ENCODE measurements around the gene UBTD1.
"Not testable (repeated sequence)": the region's sequence is repeated elsewhere in the genome, so short reads cannot be mapped to it uniquely, and the experiment has no call there.

UBTD1 gene

DNA sequence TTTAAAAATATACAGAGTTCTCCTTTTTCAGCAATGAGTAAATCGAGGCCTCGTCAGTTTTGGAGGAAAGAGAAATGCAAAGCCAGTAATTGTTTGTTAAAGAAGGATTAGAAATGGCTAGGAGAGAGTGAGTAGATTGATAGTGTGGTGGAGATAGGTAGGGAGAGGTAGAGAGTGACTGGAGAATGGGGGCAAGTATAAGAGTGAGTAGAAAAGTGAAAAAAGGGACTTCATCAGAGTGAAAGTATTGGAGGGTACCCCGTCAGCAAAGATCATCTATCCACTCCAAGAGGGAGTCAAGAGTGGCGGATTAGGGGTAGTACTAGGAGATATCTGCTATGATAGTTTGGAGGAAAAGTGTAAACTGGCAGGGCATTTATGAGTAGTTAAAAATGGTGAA is 64.6 kb downstream of the UBTD1 start:
- no peak for DNase-seq (ENCODE audit: low spot score)

DNA sequence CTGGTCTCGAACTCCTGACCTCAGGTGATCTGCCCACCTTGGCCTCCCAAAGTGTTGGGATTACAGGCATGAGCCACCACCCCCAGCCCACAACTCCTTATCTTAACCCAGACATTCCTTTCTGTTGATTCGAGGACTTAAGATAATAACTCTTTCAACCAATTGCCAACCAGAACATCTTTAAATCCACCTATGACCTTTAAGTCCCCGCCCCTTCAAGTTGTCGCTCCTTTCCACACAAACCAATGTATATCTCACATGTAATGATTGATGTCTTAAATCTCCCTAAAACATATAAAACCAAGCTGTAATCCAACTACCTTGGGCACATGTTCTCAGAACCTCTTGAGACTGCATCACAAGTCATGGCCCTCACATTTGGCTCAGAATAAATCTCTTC is 66.1 kb downstream of the UBTD1 start:
- DNase-seq (ENCODE audit: low spot score) = no peak

DNA sequence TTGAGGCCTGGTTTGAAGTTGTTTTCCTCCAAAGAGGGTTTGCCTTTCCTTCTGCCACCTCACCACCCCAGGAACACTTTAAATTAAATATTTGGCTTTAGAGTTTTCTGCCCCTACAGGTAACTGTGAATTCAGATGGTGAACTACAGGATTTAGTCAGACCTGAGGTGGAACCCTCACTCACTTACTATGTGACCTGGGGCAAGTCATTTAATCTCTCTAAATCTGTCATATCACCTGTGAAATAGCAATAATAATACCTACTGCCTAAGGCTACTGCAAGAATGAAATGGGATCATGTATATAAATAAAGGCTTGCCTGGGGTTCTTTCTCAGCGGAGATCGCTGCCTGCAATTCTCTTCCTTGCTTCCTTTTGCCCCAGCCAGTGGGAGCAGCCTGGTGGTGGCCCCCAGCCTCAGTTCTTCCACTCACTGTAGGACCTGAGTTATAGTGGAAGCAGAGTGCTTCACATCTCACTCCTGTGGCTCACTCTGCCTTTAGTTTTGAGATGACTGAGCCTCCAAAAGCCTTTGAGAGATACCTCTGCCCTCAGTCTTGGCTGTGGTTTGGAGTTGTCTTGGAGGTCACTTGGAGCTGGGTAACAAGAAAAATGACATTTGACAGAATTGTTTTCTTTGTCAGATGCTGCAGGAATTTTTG is 67.7 kb downstream of the UBTD1 start:
- no peak for DNase-seq (ENCODE audit: low spot score)

DNA sequence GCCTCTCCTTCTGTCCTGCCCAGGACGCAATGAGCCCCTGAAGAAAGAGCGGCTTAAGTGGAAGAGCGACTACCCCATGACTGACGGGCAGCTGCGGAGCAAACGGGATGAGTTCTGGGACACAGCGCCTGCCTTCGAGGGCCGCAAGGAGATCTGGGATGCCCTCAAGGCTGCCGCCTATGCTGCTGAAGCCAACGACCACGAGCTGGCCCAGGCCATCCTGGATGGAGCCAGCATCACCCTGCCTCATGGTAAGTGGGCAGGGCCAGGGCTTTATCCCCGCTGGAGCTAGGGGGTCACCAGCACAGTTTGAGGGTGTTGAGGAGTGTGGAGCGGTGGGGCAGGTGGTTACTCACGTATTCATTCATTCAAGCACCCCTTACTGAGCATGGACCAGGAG is 69.2 kb downstream of the UBTD1 start:
- DNase-seq (ENCODE audit: low spot score) = no peak

DNA sequence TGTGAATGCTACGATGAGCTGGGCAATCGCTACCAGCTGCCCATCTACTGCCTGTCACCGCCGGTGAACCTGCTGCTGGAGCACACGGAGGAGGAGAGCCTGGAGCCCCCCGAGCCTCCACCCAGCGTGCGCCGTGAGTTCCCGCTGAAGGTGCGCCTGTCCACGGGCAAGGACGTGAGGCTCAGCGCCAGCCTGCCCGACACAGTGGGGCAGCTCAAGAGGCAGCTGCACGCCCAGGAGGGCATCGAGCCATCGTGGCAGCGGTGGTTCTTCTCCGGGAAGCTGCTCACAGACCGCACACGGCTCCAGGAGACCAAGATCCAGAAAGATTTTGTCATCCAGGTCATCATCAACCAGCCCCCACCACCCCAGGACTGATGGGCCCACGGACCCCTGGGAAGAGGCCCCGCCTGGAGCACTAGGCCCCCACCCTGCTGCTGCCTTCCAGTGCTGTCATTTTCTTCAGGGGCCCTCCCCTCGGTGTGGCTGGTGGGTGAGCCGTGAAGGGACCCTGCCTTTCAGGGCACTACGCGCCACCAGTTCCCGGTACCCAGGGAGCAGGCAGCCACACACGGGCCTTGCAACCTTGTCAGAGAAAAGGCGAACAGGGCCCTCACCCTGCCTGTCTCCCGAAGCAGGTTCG is 71.5 kb downstream of the UBTD1 start:
- no peak for DNase-seq (ENCODE audit: low spot score)

DNA sequence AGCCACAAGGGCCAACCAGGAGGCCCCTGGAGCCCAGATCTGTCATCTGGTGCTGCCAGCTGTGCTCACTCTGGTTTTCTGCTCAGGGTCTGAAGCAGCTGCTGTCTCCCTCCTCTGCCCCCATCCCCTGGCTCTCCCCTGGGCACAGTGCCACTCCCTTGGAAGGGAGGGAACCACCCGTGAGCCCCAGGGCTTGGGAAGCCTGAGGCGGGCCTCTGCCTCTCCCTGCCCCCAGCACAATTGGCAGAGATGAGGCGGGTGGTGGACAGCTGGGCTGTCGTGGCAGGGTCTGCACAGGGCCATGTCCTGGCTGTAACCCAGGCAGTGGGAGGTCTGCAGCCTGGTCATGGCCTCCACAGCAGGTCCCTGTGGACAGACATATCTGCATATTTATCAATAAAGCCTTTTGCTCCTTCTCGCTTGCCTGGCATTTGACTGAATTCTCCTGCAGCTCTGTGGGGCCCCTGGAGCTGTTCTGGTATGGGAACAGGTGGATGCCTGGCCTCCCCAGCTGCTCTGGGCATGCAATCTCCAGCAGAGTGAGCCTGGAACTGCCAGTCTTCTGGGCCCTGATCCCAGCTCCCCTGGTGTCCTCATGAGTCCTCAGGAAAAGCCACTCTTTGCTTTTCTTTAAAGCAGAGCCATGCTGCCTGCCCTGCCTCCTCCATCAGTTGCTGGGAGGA is 72.2 kb downstream of the UBTD1 start:
- no peak for DNase-seq (ENCODE audit: low spot score)

DNA sequence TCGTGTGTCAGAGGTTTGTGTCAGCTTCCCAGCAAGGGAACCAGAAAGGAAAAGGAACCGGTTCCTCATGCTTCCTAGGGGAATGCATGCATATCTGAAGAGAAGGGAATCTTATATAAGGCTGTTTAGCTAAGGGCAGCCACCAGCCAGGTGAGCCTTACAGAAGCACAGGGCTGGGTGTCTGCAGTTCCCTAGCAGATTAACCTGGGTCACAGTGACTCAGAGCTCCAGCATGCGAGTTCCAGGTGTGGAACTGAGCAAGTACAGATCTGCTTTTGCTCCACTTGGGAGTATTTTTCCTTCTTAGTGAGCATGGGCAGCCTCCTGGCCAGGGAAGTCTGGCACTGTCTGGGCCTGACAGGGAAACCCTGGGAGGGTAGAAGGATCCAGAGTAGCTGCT is 72.9 kb downstream of the UBTD1 start:
- DNase-seq (ENCODE audit: low spot score) = no peak

DNA sequence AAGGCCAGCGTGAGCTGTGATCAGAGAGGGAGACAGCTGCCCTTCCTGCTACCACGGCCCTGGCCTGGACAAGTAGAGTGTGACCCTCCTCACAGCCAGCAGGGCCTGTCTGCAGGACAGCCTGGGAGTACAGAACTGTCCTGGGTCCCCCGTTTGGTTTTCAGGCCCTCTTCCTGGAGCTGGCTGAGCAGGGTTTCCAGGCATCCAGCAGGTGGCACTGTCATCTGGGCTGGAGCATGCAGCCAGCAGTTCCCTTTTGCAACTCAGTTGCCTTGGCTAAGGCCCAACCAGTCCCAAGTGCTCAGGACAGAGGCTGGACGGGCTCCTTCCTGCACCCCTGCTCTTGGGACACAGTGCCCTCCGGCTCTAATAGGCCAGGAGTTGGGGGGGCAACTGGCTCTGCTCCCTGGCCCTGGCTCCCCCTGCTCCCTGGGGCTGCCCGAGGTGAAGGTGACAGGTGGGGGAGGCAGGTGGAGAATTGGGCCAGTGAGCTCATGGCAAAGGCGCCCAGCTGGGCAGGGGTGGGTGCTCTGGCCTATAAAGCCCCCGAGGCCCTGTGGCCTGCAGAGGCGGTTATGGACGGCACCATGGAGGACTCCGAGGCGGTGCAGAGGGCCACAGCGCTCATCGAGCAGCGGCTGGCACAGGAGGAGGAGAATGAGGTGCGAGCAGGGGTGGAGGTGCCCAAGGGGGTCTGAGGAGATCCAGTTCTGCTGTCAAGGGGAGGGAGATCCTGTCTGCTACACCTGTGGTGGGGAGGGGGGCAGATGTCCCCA is 73.7 kb downstream of the UBTD1 start, which contains the start of gene ANKRD2:
TSS of gene ANKRD2 (plus strand) at position 566 of the 776 bp plus-strand sequence. CDS start at position 576, 10 bp downstream.
- peak; percentile 71 for DNase-seq (ENCODE audit: low spot score)

DNA sequence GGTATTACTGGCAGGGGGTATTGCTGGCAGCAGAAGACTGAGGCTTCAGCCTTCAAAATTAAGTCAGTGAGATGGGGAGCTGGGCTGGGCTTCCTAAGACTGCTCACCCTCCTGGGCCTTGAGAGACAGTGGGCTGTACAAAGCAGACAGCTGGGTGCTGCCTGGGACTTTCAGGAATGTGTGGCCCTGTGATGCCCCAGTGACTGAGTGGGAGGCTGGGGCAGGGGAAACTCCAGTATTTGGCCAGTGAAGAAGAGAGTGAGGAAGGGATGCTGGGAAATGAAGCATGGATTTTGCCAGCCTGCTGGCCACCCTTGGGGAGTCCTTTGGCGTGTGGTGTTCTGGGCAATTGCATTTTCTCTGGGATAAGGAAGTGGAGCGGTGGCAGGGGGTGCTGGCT is 74.3 kb downstream of the UBTD1 start:
- DNase-seq (ENCODE audit: low spot score) = no peak

DNA sequence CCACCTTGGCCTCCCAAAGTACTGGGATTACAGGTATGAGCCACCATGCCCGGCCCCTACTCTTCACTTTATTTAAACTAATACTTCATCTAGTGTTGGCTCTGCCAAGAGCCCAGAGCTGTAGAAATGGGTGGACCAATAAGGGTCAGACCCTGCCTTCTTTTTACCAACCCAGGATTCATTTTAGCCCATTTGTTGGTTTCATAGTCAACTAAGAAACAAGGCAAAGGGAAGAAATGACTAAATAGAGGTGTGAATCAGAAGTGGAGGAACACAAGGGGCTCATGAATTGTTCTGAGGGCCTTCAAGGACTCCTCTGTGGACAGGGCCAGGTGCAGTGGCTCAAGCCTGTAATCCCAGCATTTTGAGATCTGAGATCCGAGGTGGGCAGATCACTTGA is 74.9 kb downstream of the UBTD1 start:
- no peak for DNase-seq (ENCODE audit: low spot score)

DNA sequence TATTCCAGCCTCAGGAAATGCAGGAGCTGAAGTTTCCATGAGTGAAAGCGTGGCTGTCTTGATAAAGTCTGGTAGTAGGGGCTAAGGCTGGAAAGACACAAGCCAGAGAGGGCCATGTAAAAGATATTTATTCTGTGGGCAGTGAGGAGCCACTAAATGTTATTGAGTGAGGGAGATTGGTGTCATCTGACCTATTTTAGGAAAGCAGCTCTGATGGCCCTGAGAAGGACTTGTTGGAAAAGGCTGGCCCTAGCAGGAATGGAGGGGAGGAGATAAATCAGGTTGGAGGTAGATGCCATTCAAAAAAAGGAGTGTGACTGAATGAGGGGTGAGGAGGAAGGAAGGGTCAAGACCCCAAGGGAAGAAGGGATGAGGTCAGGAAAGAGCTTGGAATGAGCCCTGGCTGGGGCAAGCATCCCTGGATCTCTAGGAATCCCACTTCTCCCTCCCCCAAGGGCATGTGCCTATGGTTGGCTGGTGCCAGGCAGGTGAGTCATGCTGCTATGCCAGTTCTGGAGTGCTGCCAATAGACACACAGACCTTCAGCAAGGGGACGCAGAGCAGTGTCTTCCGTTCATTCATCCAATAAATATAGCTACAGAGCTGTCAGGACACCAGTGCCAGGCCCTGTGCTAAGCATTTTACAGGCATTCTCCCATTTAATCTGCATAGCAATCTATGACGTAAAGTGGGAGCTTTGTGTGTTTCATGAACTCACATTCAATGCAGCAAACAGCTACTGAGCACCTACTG is 75.8 kb downstream of the UBTD1 start:
- DNase-seq (ENCODE audit: low spot score) = no peak

DNA sequence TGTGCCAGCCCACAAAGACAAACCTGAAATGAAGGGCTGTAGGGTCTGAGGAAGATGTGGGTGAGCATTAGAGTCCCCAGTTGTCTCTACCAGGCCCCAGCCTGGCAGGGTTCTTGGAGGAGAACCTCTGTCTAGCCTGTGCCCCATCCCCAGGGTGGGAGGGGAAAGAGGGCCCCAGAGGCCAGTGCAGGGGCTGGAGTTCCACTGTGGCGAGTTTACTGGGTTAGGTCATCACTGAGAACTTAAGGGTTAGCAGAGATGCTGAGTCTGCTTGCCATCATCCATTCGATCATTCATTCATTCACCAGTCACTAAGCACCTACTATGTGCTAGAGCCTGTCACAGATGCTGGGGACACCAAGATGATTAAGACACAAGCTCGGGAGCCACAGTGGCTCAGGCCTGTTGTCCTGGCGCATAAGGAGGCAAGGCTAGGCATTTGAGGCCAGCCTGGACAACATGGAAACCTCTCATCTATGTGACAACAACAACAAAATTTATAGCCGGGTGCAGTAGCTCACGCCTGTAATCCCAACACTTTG is 76.5 kb downstream of the UBTD1 start:
- no peak for DNase-seq (ENCODE audit: low spot score)

DNA sequence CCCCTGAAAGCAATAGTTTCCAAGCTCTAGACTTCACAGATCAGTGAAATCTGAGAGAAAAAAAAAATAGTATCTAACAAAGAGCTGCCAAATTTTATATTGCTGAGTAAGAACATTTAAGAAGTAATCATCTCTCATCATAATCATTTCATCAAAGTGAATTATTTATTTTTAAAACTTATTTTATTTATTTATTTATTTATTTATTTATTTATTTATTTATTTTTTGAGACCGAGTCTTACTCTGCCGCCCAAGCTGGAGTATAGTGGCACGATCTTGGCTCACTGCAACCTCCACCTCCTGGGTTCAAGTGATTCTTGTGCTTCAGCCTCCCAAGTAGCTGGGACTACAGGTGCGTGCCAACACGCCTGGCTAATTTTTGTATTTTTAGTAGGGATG is 77.8 kb downstream of the UBTD1 start:
- DNase-seq (ENCODE audit: low spot score) = not testable (repeated sequence)

DNA sequence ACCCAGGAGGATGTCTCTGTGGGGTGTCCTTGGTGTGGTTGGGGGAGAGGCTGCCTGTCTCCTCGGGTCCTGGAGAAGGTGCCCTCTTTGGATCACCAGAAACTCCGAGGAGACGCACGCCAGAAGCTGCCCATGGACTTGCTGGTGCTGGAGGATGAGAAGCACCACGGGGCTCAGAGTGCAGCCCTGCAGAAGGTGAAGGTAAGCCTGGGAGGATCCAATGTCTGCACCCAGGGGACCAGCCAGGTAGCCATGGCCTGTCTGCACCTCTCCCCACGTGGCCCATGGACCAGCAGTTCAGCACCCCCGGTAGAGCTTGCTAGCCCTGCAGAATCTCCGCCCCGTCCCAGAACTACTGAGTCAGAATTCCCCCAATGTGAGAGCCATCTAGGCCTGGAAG is 79.0 kb downstream of the UBTD1 start:
- DNase-seq (ENCODE audit: low spot score) = no peak

DNA sequence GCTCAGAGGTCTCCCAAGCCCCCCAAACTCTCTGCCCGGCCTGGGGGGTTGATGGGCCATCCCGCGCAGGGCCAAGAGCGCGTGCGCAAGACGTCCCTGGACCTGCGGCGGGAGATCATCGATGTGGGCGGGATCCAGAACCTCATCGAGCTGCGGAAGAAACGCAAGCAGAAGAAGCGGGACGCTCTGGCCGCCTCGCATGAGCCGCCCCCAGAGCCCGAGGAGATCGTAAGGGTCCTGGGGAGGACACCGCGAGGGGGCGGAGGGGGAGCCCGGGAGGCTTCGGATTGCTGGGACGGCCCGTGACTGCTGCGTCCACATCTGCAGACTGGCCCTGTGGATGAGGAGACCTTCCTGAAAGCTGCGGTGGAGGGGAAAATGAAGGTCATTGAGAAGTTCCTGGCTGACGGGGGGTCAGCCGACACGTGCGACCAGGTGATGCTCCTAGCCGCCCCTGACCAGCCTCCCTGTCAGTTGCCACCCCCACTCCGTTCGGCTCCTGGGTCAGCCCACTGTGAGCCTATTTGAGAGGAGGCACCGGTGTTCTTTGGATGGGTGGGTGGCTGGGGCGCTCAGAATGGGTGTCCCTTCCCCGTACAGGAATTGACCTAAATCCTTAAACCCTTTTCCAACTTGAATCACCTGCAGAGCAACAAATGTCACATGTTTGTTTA is 79.6 kb downstream of the UBTD1 start:
- no peak for DNase-seq (ENCODE audit: low spot score)

DNA sequence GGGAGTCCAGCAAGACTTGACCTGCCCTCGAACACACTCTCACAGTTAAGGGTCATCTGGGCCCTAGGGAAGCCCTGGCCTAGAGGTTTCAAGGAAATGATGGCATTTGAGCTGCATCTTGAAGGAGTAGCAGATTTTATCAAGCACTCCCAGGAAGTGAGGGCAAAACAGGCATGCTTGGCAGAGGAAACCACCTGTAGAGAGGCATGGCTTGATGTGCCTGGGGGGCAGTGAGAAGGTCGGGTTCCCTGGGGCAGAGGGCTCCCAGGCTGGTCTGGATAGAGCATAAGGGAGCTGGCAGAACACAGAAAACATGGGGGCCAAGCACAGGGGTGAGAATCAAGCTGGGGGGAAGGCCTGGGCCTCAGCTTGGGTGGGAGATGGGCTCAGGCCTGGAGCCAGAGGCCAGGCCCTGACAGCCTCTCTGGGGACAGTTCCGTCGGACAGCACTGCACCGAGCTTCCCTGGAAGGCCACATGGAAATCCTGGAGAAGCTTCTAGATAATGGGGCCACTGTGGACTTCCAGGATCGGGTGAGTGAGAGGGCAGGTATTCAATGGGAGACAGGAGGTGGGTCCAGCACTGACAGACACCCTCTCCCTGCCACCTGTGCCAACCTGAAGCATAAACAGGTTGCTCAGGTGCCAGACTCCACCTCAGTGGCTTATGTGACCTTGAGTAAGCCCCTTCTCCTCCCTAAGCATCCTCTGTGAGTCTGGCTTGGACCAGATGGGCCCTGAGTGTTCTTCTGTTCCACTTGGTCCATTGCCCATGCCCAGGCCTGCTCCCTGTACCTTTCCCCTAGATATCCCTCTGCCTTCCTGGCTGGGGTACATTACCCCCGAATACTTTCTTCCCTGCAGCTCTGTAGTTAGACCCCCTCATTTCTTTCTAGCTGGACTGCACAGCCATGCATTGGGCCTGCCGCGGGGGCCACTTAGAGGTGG is 82.0 kb downstream of the UBTD1 start:
- no peak for DNase-seq (ENCODE audit: low spot score)

DNA sequence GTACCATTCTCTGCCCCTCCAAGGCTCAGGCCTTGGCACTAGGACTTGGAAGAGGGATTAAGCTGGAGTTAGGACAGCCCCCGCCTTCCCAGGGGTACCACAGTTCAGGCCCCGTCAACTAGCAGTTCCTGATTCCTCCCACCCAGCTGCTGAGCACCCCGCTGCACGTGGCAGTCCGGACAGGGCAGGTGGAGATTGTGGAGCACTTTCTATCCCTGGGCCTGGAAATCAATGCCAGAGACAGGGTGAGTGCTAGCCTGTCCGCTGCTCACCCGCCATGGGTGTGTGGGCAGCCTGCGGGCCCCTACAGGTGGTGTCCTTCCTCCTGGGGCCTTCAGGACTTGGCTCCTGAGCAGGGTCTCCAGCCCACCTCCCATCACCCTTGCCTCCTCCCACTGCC is 83.4 kb downstream of the UBTD1 start:
- no peak for DNase-seq (ENCODE audit: low spot score)

DNA sequence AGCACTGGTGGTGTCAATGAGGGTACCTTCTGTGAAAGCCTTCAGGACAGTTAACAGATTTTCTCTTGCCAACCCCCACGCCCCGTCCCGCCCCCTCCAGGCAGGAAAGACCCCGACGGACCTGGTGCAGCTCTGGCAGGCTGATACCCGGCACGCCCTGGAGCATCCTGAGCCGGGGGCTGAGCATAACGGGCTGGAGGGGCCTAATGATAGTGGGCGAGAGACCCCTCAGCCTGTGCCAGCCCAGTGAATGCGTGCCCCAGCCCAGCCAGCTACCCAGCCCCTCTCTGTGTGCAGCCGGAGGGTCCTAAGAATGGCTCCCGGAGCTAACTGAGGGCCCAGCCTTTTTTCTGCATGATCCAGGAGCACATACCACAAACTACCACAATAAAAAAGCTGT is 84.8 kb downstream of the UBTD1 start:
- DNase-seq (ENCODE audit: low spot score) = no peak

DNA sequence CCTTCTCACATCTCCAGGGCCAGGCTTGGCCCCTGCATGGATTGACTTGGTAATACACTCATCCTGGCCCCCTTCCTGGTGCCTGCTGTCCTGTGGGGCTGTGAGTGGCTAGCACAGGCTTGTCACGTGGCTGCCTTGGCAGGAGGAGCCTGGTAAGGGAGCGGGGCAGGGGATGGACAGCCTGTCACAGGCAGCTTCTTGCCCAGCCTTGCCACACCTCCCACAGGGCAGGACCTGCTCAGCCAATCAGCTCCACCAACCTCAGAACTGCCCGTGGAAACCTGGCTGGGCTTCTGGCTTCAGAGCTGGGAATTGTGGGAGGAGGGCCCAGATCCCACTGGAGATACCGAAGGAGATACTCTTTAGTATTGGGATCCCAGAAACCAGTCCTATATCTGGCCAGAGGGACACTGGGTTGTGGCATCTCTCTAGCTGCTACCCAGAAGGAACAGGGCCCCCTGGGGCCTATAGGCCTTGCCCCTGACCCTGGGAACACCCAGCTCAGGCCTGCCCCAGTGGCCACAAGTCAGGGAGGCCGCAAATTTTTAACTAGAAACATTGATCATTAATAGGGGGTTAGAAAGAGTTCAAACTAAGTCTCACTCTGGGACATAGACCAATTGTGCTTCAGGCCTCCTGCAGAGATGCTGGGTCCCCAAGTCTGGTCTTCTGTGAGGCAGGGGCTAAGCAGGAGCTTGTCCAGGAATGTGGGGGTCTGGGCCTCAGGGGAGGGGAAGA is 85.5 kb downstream of the UBTD1 start, which contains the start of gene HOGA1:
TSS of gene HOGA1 (plus strand) at position 330 of the 738 bp plus-strand sequence. CDS start at position 645, 315 bp downstream.
- no peak for DNase-seq (ENCODE audit: low spot score)

Measured in NAMALWA (cell line).